K562 (cell line): Measurements from ENCODE around the gene SLC22A12. TPM values are rescaled to one million over a fixed set of nuclear protein-coding genes. Genes with fewer than 3 reads are reported as not detected.
A peak's percentile ranks its signal among the peaks of the same experiment; 100 is the strongest.

Experiments used
- AFF1 ChIP-seq, 2 experiments: fragments of 450-650 bp; IDR thresholded peaks; 2 replicates each; pipeline ENCODE4 v1.6.1; 2018; ENCODE audit warnings: mild to moderate bottlenecking in 2 of 2, low read depth in 1 of 2; ENCODE audit not compliant: partially characterized antibody in 2 of 2
- COPS2 ChIP-seq: fragments of 450-650 bp; conservative IDR thresholded peaks from 2 replicates; pipeline ENCODE4 v1.6.1; 2016; ENCODE audit warnings: mild to moderate bottlenecking, moderate library complexity
- JUND ChIP-seq, 2 experiments: IDR thresholded peaks; 2 replicates in 1 of 2; 3 replicates in 1 of 2; pipeline ENCODE4 v1.6.1; 2011; ENCODE audit warnings: borderline replicate concordance in 2 of 2, low read depth in 2 of 2, low read length in 2 of 2, improper control_type of control experiment in 1 of 2, missing biosample characterization in 1 of 2, missing genetic modification characterization in 1 of 2, missing genetic modification reagents in 1 of 2
- KDM4B ChIP-seq, 2 experiments: fragments of 450-650 bp in 1 of 2; sonication (generic) in 1 of 2; IDR thresholded peaks; 2 replicates each; pipeline ENCODE4 v1.6.1; 2016 to 2017; ENCODE audit warnings: borderline replicate concordance in 2 of 2, antibody characterized with exemption in 1 of 2, low read depth in 1 of 2, mild to moderate bottlenecking in 1 of 2
- KLF13 ChIP-seq: fragments of 450-650 bp; IDR thresholded peaks from 2 replicates; pipeline ENCODE4 v1.6.1; 2016; ENCODE audit warnings: missing genetic modification characterization, low read depth, mild to moderate bottlenecking, missing compliant biosample characterization, moderate library complexity, borderline replicate concordance
- PKNOX1 ChIP-seq: fragments of 450-650 bp; IDR thresholded peaks from 2 replicates; pipeline ENCODE4 v1.6.1; 2016
- SFPQ ChIP-seq: fragments of 200-400 bp; formaldehyde crosslinking; IDR thresholded peaks from 2 replicates; pipeline ENCODE4 v1.6.1; 2017; ENCODE audit warnings: mild to moderate bottlenecking, low read depth, low read length, moderate library complexity
- VEZF1 ChIP-seq: fragments of 200-800 bp; sonication (Bioruptor generic); IDR thresholded peaks from 2 replicates; pipeline ENCODE4 v1.6.1; 2017; ENCODE audit warnings: missing genetic modification characterization, missing compliant biosample characterization
- ZBED1 ChIP-seq: IDR thresholded peaks from 2 replicates; pipeline ENCODE4 v1.6.1; 2014
- ZBTB2 ChIP-seq: fragments of 450-650 bp; IDR thresholded peaks from 2 replicates; pipeline ENCODE4 v1.6.1; 2016; ENCODE audit warnings: antibody characterized with exemption
- ZNF12 ChIP-seq: sonication (generic); formaldehyde crosslinking; IDR thresholded peaks from 2 replicates; pipeline ENCODE4 v1.4.0; 2020; ENCODE audit warnings: mild to moderate bottlenecking, missing genetic modification reagents
- ZNF143 ChIP-seq: sonication (generic); formaldehyde crosslinking; IDR thresholded peaks from 2 replicates; pipeline ENCODE4 v1.9.0; 2022; ENCODE audit warnings: mild to moderate bottlenecking, missing genetic modification reagents
- ZNF23 ChIP-seq: fragments of 250-450 bp; sonication (Bioruptor Pico); IDR thresholded peaks from 2 replicates; pipeline ENCODE4 v1.4.0; 2020; ENCODE audit warnings: mild to moderate bottlenecking
- ZNF24 ChIP-seq: fragments of 450-650 bp; IDR thresholded peaks from 2 replicates; pipeline ENCODE4 v1.6.1; 2016
- ZNF316 ChIP-seq: fragments of 450-650 bp; IDR thresholded peaks from 2 replicates; pipeline ENCODE4 v1.6.1; 2016
- ZNF511 ChIP-seq: sonication (generic); formaldehyde crosslinking; IDR thresholded peaks from 2 replicates; pipeline ENCODE4 v1.8.0; 2022; ENCODE audit warnings: mild to moderate bottlenecking, missing genetic modification reagents
- ZNF695 ChIP-seq: fragments of 450-650 bp; formaldehyde crosslinking; IDR thresholded peaks from 2 replicates; pipeline ENCODE4 v1.4.0; 2020; ENCODE audit warnings: mild to moderate bottlenecking, moderate library complexity
- polyA plus RNA-seq, 8 experiments: library from polyadenylated mRNA; depleted of rRNA in 4 of 8; stranded (reverse) in 5 of 8; unstranded in 3 of 8; fragments of >200 nt; fragmentation: Nextera tagmentation in 2 of 8; fragmentation: Illumina TruSeq in 1 of 8; extraction: Ambion mirVana in 2 of 8; extraction: Trizol in 1 of 8; gene quantifications; 2 replicates each; pipeline versions ENCODE4 v1.2.1 to v1.2.3, GENCODE V29; 2011 to 2014; ENCODE audit warnings: inconsistent platforms in 1 of 8, missing spikeins in 1 of 8
- total RNA-seq, 7 experiments: library from RNA; depleted of rRNA in 6 of 7; stranded (reverse); fragments of >200 nt in 6 of 7; fragmentation: Illumina TruSeq in 2 of 7; extraction: Trizol in 2 of 7; gene quantifications; 2 replicates each; pipeline versions ENCODE4 v1.2.1 to v1.2.3, GENCODE V29; 2011 to 2021; ENCODE audit warnings: low replicate concordance in 1 of 7

The SLC22A12 gene
- total and polyA plus RNA-seq, 9 of the 15 experiments (the other 6 are each of a cell fraction or from before 2014, with no cell fraction given): not detected

GRCh38 chr11:64619811-64620380, 28.9 kb downstream of the SLC22A12 start (continued):
- TF ChIP-seq AFF1 (IDR thresholded peaks at IDR 0.05; ENCODE audit: low read depth in 1 of 2, partially characterized antibody in 2 of 2): peak in 1 of 2 experiments; percentile 95
- peak; percentile 72 for TF ChIP-seq JUND (IDR thresholded peaks at IDR 0.05; ENCODE audit: borderline replicate concordance, low read depth, low read length)
- TF ChIP-seq JUND (tag; IDR thresholded peaks at IDR 0.05; ENCODE audit: borderline replicate concordance, low read depth, low read length): peak; percentile 24; the same call in 1 of the 3 replicates
- peak; percentile 90 for TF ChIP-seq ZNF24
- TF ChIP-seq ZNF695 (CRISPR knock-in tag): no peak
- TF ChIP-seq ZNF12 (CRISPR knock-in tag): no peak
- TF ChIP-seq COPS2: no peak
- no peak for TF ChIP-seq ZBTB2
- no peak for TF ChIP-seq ZNF511 (CRISPR knock-in tag)
- peak; percentile 90 for TF ChIP-seq ZNF143
- TF ChIP-seq ZBED1: no peak
- no peak for TF ChIP-seq KDM4B (IDR thresholded peaks at IDR 0.05; ENCODE audit: borderline replicate concordance in 2 of 2, low read depth in 1 of 2)
- TF ChIP-seq ZNF23 (CRISPR knock-in tag): no peak
- peak; percentile 56; the same call in 1 of the 2 replicates for TF ChIP-seq KLF13 (tag)
- no peak for TF ChIP-seq PKNOX1
- no peak for TF ChIP-seq SFPQ
- no peak for TF ChIP-seq ZNF316
- peak; percentile 31; the same call in 1 of the 2 replicates for TF ChIP-seq VEZF1 (CRISPR knock-in tag)
